OCI-LY3 (cell line): ENCODE data around the gene CNGB1.

Experiments used
- CTCF ChIP-seq: fragments of 200-600, 300-600 bp; sonication (generic); IDR thresholded peaks from 2 replicates; pipeline ENCODE4 v1.5.1; 2014; ENCODE audit warnings: antibody characterized with exemption, low read length, low read depth
- EZH2phosphoT487 ChIP-seq: fragments of 200-600 bp; shearing (Covaris generic); IDR thresholded peaks from 2 replicates; pipeline ENCODE4 v1.6.1; 2018; ENCODE audit warnings: antibody characterized with exemption, mixed run types, low read depth

GRCh38 chr16:58013201-58013956 lies 42.5 kb upstream of the CNGB1 start:
- TF ChIP-seq CTCF (no peak), EZH2phosphoT487 (no peak)
